ENCODE measurements around the gene PDILT.

GRCh38 chr16:20382202-20382948, 22.2 kb downstream of the PDILT start:
- TF ChIP-seq CTCF (IDR thresholded peaks at IDR 0.05) (no peak), POLR2A (IDR thresholded peaks at IDR 0.05) (no peak)
